HepG2 (cell line): ENCODE measurements around the gene JPH4. TPM values are rescaled to one million over a fixed set of nuclear protein-coding genes. Genes with fewer than 3 reads are reported as not detected.

ENCODE experiments used
- CSRNP1 ChIP-seq: sonication (generic); formaldehyde crosslinking; IDR thresholded peaks from 2 replicates; pipeline ENCODE4 v1.8.1; 2023; ENCODE audit warnings: mild to moderate bottlenecking, missing genetic modification reagents
- HNRNPL ChIP-seq: fragments of 200-400 bp; formaldehyde crosslinking; IDR thresholded peaks from 2 replicates; pipeline ENCODE4 v1.6.1; 2017; ENCODE audit warnings: mild to moderate bottlenecking, low read depth, low read length
- JUN ChIP-seq: sonication (generic); formaldehyde crosslinking; IDR thresholded peaks from 2 replicates; pipeline ENCODE4 v1.4.0; 2020; ENCODE audit warnings: mild to moderate bottlenecking, missing genetic modification reagents
- KDM6A ChIP-seq: IDR thresholded peaks from 2 replicates; pipeline ENCODE4 v1.6.1; 2016; ENCODE audit warnings: low read depth
- MIXL1 ChIP-seq: IDR thresholded peaks from 2 replicates; pipeline ENCODE4 v1.6.1; 2016
- MTA3 ChIP-seq: sonication (generic); formaldehyde crosslinking; IDR thresholded peaks from 2 replicates; pipeline ENCODE4 v1.4.0; 2020; ENCODE audit warnings: missing genetic modification reagents
- PRPF4 ChIP-seq: fragments of 200-400 bp; formaldehyde crosslinking; IDR thresholded peaks from 2 replicates; pipeline ENCODE4 v1.6.1; 2016; ENCODE audit warnings: low read length, low read depth; ENCODE audit not compliant: poor library complexity, severe bottlenecking
- RFX5 ChIP-seq: IDR thresholded peaks from 2 replicates; pipeline ENCODE4 v1.6.1; 2011; ENCODE audit warnings: low read depth, low read length, improper control_type of control experiment
- SPEN ChIP-seq: sonication (generic); formaldehyde crosslinking; IDR thresholded peaks from 2 replicates; pipeline ENCODE4 v1.5.1; 2020; ENCODE audit warnings: low read depth, mild to moderate bottlenecking, missing genetic modification reagents
- TBX2 ChIP-seq: sonication (generic); formaldehyde crosslinking; IDR thresholded peaks from 2 replicates; pipeline ENCODE4 v1.5.0; 2020; ENCODE audit warnings: missing genetic modification reagents, mild to moderate bottlenecking, borderline replicate concordance
- ZBTB42 ChIP-seq: sonication (generic); formaldehyde crosslinking; IDR thresholded peaks from 2 replicates; pipeline ENCODE4 v1.5.0; 2020; ENCODE audit warnings: mild to moderate bottlenecking, missing genetic modification reagents
- ZFY ChIP-seq: sonication (generic); formaldehyde crosslinking; IDR thresholded peaks from 2 replicates; pipeline ENCODE4 v1.4.0; 2020; ENCODE audit warnings: missing genetic modification reagents
- ZNF12 ChIP-seq: sonication (generic); formaldehyde crosslinking; IDR thresholded peaks from 2 replicates; pipeline ENCODE4 v1.5.0; 2020; ENCODE audit warnings: missing genetic modification reagents
- ZNF646 ChIP-seq: sonication (generic); formaldehyde crosslinking; IDR thresholded peaks from 2 replicates; pipeline ENCODE4 v1.9.0; 2021; ENCODE audit warnings: mild to moderate bottlenecking, missing genetic modification reagents
- ZNF724P ChIP-seq: sonication (generic); formaldehyde crosslinking; IDR thresholded peaks from 2 replicates; pipeline ENCODE4 v1.8.0; 2022; ENCODE audit warnings: missing genetic modification reagents, borderline replicate concordance
- ZNF737 ChIP-seq: sonication (generic); formaldehyde crosslinking; IDR thresholded peaks from 2 replicates; pipeline ENCODE4 v1.5.0; 2020; ENCODE audit warnings: missing genetic modification reagents, mild to moderate bottlenecking, borderline replicate concordance
- ZNF75D ChIP-seq: sonication (generic); formaldehyde crosslinking; IDR thresholded peaks from 2 replicates; pipeline ENCODE4 v1.8.1; 2023; ENCODE audit warnings: missing genetic modification reagents, mild to moderate bottlenecking, borderline replicate concordance
- ZNF775 ChIP-seq: sonication (generic); formaldehyde crosslinking; IDR thresholded peaks from 2 replicates; pipeline ENCODE4 v1.4.0; 2020; ENCODE audit warnings: missing genetic modification reagents, mild to moderate bottlenecking, moderate library complexity, borderline replicate concordance
- ZSCAN12 ChIP-seq: sonication (generic); formaldehyde crosslinking; IDR thresholded peaks from 2 replicates; pipeline ENCODE4 v1.9.0; 2021; ENCODE audit warnings: mild to moderate bottlenecking, missing genetic modification reagents
- polyA plus RNA-seq, 8 experiments: library from polyadenylated mRNA; depleted of rRNA in 3 of 8; stranded (reverse) in 7 of 8; unstranded in 1 of 8; fragments of >200 nt; fragmentation: Illumina TruSeq in 4 of 8; extraction: Trizol in 4 of 8; gene quantifications; 2 replicates each; pipeline versions ENCODE4 v1.2.1 to v1.2.3, GENCODE V29; 2011 to 2016; ENCODE audit warnings: low read depth in 4 of 8, missing spikeins in 1 of 8, mixed read lengths in 1 of 8; ENCODE audit not compliant: insufficient read depth in 1 of 8
- total RNA-seq, 5 experiments: library from RNA; depleted of rRNA; stranded (reverse); fragments of >200 nt; fragmentation: Illumina TruSeq; extraction: Trizol; gene quantifications; 2 replicates each; pipeline ENCODE4 v1.2.3, GENCODE V29; 2016; ENCODE audit warnings: low read depth in 1 of 5
- TF ChIP-seq, protein P1 (sequence below): sonication (generic); formaldehyde crosslinking; IDR thresholded peaks from 2 replicates; pipeline ENCODE4 v1.4.0; 2020; ENCODE audit warnings: missing genetic modification reagents

The JPH4 gene
- total and polyA plus RNA-seq, 2 of the 13 experiments (the other 11 are each of a cell fraction or from before 2014, with no cell fraction given) = 0.08 to 0.22 TPM

DNA sequence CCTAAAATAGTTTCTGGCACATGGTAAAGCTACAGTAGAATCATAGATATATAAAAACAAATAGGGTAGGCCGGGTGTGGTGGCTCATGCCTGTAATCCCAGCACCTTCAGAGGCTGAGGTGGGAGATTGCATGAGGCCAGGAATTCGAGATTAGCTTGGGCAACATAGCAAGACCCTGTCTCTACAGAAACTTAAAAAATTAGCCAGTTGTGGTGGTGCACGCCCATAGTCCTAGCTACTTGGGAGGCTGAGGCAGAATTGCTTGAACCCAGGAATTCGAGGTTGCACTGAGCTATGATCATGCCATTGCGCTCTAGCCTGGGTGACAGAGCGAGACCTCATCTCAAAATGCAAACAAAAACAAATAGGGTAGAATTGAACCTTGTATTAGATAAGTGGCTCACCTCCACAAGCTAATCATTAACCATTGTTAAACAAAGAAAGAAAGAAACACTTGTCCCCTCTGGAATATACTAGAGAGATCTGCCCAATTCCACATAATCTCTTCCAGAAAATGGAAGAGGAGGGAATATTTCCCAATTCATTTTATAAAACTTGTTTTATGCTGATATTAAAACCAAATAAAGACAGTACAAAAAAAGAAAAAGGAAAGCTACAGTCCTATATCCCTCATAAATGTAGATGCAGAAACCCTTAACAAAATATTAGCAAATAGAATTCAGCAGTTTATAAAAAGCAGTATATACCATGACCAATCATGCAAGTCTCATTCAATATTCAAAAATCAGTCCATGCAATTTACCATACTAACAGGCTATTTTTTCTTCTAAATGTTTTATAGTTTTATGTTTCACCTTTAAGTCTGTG is 34.9 kb upstream of the JPH4 start (continued):
- no peak for TF ChIP-seq ZNF646 (CRISPR knock-in tag)
- peak; percentile 88 for TF ChIP-seq ZNF12
- TF ChIP-seq ZNF724P (CRISPR knock-in tag) = no peak
- TF ChIP-seq RFX5 = 0 out of 2 replicates have a peak, but pooled peaks have one; percentile 37
- no peak for TF ChIP-seq PRPF4
- peak; percentile 99 for TF ChIP-seq MIXL1
- TF ChIP-seq JUN (CRISPR knock-in tag) = 0 out of 2 replicates have a peak, but pooled peaks have one; percentile 61
- no peak for TF ChIP-seq ZNF775 (CRISPR knock-in tag)
- no peak for TF ChIP-seq HNRNPL
- TF ChIP-seq SPEN = no peak; the same call in 1 of the 2 replicates
- no peak for TF ChIP-seq ZNF75D (CRISPR knock-in tag)
- TF ChIP-seq MTA3 = no peak
- peak; percentile 89 for TF ChIP-seq TBX2 (CRISPR knock-in tag)
- TF ChIP-seq KDM6A (CRISPR knock-in tag) = peak; percentile 92
- TF ChIP-seq ZSCAN12 (CRISPR knock-in tag) = peak; percentile 73; the same call in 1 of the 2 replicates
- 0 out of 2 replicates have a peak, but pooled peaks have one; percentile 62 for TF ChIP-seq CSRNP1
- TF ChIP-seq ZFY = no peak
- TF ChIP-seq ZBTB42 (CRISPR knock-in tag) = no peak
- TF ChIP-seq, protein P1, sequence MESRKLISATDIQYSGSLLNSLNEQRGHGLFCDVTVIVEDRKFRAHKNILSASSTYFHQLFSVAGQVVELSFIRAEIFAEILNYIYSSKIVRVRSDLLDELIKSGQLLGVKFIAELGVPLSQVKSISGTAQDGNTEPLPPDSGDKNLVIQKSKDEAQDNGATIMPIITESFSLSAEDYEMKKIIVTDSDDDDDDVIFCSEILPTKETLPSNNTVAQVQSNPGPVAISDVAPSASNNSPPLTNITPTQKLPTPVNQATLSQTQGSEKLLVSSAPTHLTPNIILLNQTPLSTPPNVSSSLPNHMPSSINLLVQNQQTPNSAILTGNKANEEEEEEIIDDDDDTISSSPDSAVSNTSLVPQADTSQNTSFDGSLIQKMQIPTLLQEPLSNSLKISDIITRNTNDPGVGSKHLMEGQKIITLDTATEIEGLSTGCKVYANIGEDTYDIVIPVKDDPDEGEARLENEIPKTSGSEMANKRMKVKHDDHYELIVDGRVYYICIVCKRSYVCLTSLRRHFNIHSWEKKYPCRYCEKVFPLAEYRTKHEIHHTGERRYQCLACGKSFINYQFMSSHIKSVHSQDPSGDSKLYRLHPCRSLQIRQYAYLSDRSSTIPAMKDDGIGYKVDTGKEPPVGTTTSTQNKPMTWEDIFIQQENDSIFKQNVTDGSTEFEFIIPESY (CRISPR knock-in tag) = peak; percentile 53; the same call in 1 of the 2 replicates
- no peak for TF ChIP-seq ZNF737
